SK-N-SH (cell line): ENCODE results near the gene ERV3-1.
"Not testable (repeated sequence)": the region's sequence is repeated elsewhere in the genome, so short reads cannot be mapped to it uniquely, and the experiment has no call there.

Experiments
- CTCF ChIP-seq: fragments of 200-600 bp; sonication (generic); IDR thresholded peaks from 2 replicates; pipeline ENCODE4 v1.6.1; 2017; ENCODE audit warnings: antibody characterized with exemption, mild to moderate bottlenecking, moderate library complexity
- EP300 ChIP-seq, 2 experiments: IDR thresholded peaks; 2 replicates each; pipeline versions ENCODE4 v1.4.0 to v1.6.1; 2012; ENCODE audit warnings: borderline replicate concordance in 1 of 2, low read depth in 1 of 2, low read length in 1 of 2
- FOXM1 ChIP-seq: IDR thresholded peaks from 2 replicates; pipeline ENCODE4 v1.4.0; 2012; ENCODE audit warnings: low read depth, mild to moderate bottlenecking
- GABPA ChIP-seq: IDR thresholded peaks from 2 replicates; pipeline ENCODE4 v1.4.0; 2012; ENCODE audit warnings: low read depth, mild to moderate bottlenecking
- IRF3 ChIP-seq: fragments of 150-350 bp; IDR thresholded peaks from 2 replicates; pipeline ENCODE4 v1.6.1; 2016; ENCODE audit warnings: mild to moderate bottlenecking, low read depth, low read length
- JUND ChIP-seq: IDR thresholded peaks from 2 replicates; pipeline ENCODE4 v1.4.0; 2012
- MAX ChIP-seq: IDR thresholded peaks from 2 replicates; pipeline ENCODE4 v1.4.0; 2012; ENCODE audit warnings: low read depth
- MXI1 ChIP-seq: IDR thresholded peaks from 2 replicates; pipeline ENCODE4 v1.6.1; 2012; ENCODE audit warnings: mild to moderate bottlenecking, low read depth, low read length, improper control_type of control experiment
- PBX3 ChIP-seq: IDR thresholded peaks from 2 replicates; pipeline ENCODE4; 2012
- POLR2AphosphoS5 ChIP-seq: IDR thresholded peaks from 2 replicates; pipeline ENCODE4 v1.6.1; 2012; ENCODE audit warnings: low read depth, low read length
- RAD21 ChIP-seq: IDR thresholded peaks from 2 replicates; pipeline ENCODE4 v1.6.1; 2012; ENCODE audit warnings: mild to moderate bottlenecking, low read length
- REST ChIP-seq: IDR thresholded peaks from 2 replicates; pipeline ENCODE4 v1.6.1; 2012; ENCODE audit warnings: mild to moderate bottlenecking, low read depth, low read length, moderate library complexity
- RXRA ChIP-seq: IDR thresholded peaks from 2 replicates; pipeline ENCODE4 v1.4.0; 2012; ENCODE audit warnings: low read depth, mild to moderate bottlenecking, borderline replicate concordance
- TCF12 ChIP-seq: IDR thresholded peaks from 2 replicates; pipeline ENCODE4 v1.4.0; 2012

GRCh38 chr7:65051139-65051538 is 44.7 kb upstream of the ERV3-1 start:
- not testable (repeated sequence) for TF ChIP-seq CTCF; POLR2AphosphoS5; IRF3; MXI1; GABPA; TCF12; RAD21; JUND; EP300 (IDR thresholded peaks at IDR 0.05; ENCODE audit: borderline replicate concordance in 1 of 2, low read depth in 1 of 2, low read length in 1 of 2); PBX3; MAX; RXRA; FOXM1; REST
